Common myeloid progenitor, CD34-positive (primary cell): ENCODE measurements around the gene AQP5. TPM values are rescaled to one million over a fixed set of nuclear protein-coding genes. Genes with fewer than 3 reads are reported as not detected.

Source experiments
- CTCF ChIA-PET: fragments of 350-600 bp; sonication (Branson Sonifier 250); formaldehyde crosslinking; loops from one replicate; lab custom pipeline; 2021; ENCODE audit warnings: antibody characterized with exemption; lab: Charles Lee
- POLR2A ChIA-PET: fragments of 350-600 bp; sonication (Branson Sonifier 250); formaldehyde crosslinking; loops from one replicate; lab custom pipeline; 2021; ENCODE audit warnings: antibody characterized with exemption; lab: Charles Lee
- DNase-seq, 3 donors: peaks; one replicate each; pipeline versions ENCODE4 v3.0.0 to v3.0.0-alpha.2; 2013
- H3K27ac ChIP-seq, 2 experiments: 1 replicate in 1 of 2; 2 replicates in 1 of 2; pipeline ENCODE4 v1.7.0; 2013; ENCODE audit warnings: inconsistent platforms in 2 of 2, low read length in 2 of 2, mild to moderate bottlenecking in 2 of 2, low read depth in 1 of 2, moderate library complexity in 1 of 2; ENCODE audit not compliant: severe bottlenecking in 2 of 2, insufficient read depth in 1 of 2, poor library complexity in 1 of 2
- H3K27me3 ChIP-seq, 5 experiments: replicated peaks in 2 of 5; 1 replicate in 3 of 5; 2 replicates in 2 of 5; pipeline versions ENCODE4 v1.6.1 to v1.7.0; 2013; ENCODE audit warnings: low read length in 4 of 5, mild to moderate bottlenecking in 2 of 5, moderate library complexity in 2 of 5, inconsistent platforms in 1 of 5; ENCODE audit not compliant: insufficient read depth in 5 of 5, control insufficient read depth in 4 of 5
- H3K36me3 ChIP-seq, 4 experiments: 1 replicate in 2 of 4; 2 replicates in 2 of 4; pipeline versions ENCODE4 v1.6.1 to v1.7.0; 2013; ENCODE audit warnings: low read length in 3 of 4, control low read depth in 1 of 4, mild to moderate bottlenecking in 1 of 4; ENCODE audit not compliant: control insufficient read depth in 4 of 4, insufficient read depth in 4 of 4
- H3K4me1 ChIP-seq, 4 experiments: 1 replicate in 3 of 4; 2 replicates in 1 of 4; pipeline versions ENCODE4 v1.6.1 to v1.7.1; 2013; ENCODE audit warnings: low read length in 3 of 4, mild to moderate bottlenecking in 3 of 4, control low read depth in 1 of 4, inconsistent platforms in 1 of 4, moderate library complexity in 1 of 4; ENCODE audit not compliant: control insufficient read depth in 4 of 4, insufficient read depth in 4 of 4; ENCODE audit errors: control extremely low read depth in 1 of 4
- H3K4me3 ChIP-seq, 7 experiments: 1 replicate in 4 of 7; 2 replicates in 3 of 7; pipeline versions ENCODE4 v1.5.1 to v1.7.0; 2013; ENCODE audit warnings: mild to moderate bottlenecking in 7 of 7, low read length in 6 of 7, moderate library complexity in 6 of 7, inconsistent platforms in 2 of 7, low read depth in 2 of 7, control low read depth in 1 of 7; ENCODE audit not compliant: insufficient read depth in 4 of 7, control insufficient read depth in 1 of 7; ENCODE audit errors: extremely low read depth in 1 of 7
- H3K9me3 ChIP-seq, 5 experiments: 1 replicate in 4 of 5; 2 replicates in 1 of 5; pipeline versions ENCODE4 v1.6.1 to v1.7.1; 2013; ENCODE audit warnings: low read length in 4 of 5, mild to moderate bottlenecking in 2 of 5, inconsistent platforms in 1 of 5, low read depth in 1 of 5, moderate library complexity in 1 of 5; ENCODE audit not compliant: control insufficient read depth in 4 of 5, insufficient read depth in 2 of 5; ENCODE audit errors: control extremely low read depth in 1 of 5
- WGBS: methylation state at CpG from one replicate; pipeline ENCODE4 v1.1.5; 2013; ENCODE audit not compliant: insufficient coverage; 5-methylcytosine and 5-hydroxymethylcytosine counted together
- polyA plus RNA-seq: library from polyadenylated mRNA; unstranded; fragments of 120-200 nt; gene quantifications from one replicate; pipeline ENCODE4 v1.2.1, GENCODE V29; 2013

Gene AQP5
- not detected for polyA plus RNA-seq

DNA sequence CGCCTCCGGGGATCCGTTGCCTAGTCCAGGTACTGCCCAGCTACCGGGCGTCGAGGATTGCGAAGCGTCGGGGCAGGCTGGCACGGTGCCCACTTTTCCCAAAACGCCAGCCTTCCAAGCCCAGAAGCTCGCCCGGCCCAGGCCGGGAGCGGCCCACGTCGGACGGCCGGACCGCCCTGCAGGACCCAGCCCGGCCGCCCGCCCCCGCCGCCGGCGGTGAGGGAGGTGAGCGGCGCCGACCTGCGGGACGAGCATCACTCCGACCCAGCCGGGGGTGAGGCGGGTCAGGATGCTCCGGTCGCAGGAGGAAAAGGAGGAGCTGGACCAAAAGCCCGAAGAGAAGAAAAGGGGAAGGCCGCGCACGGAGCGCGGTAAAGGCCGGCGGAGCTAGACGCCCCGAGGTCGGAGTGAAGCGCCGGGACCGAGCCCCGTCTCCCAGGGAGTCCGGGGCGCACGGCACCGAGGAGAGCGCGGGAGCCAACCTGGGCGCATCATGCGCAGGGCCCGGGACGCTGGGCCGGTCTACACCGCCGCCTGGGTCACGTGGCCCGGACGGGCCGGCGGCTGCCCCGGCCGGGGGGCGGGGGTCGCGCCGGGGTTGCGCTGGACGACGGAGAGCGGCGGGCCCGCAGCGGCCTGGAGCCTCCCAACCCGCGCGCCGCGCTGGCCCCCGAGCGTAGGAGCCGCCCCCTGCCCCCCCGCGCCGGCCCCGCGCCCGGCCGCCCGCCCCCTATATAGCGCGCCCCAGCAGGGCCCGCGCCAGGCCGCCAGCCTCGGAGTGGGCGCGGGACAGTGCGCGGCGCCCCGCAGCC lies at the start of gene AQP5:
Gene AQP5, plus strand, starts transcription at position 762 of the 812 bp plus-strand sequence. CDS start 146 bp downstream, outside the sequence.
- Histone ChIP-seq H3K27me3 (peaks cover 0 to 98% (median 50%) of the 10 kb centered on the region in 5 experiments), H3K9me3 (no peaks in the 10 kb centered on the region), H3K4me3 (peak within 1 kb of the TSS in 3 of 7 experiments; percentile 19 to 51 (median 34)), H3K36me3 (no peaks in the 10 kb centered on the region), H3K27ac (no peak within 1 kb of the TSS), H3K4me1 (peaks cover 0 to 28% (median 19%) of the 10 kb centered on the region in 4 experiments)
- ChIA-PET POLR2A (no interaction called here), CTCF (interaction anchor here (1.0 to 12.6 kb wide), 6 partner anchors 14 to 106 kb away, joined by 3 to 209 read pairs (median 14); partner anchors contain the start of gene AQP2)
- 4% methylated on average over 86 of the region's 111 CpGs for WGBS
- no peak for DNase-seq

DNA sequence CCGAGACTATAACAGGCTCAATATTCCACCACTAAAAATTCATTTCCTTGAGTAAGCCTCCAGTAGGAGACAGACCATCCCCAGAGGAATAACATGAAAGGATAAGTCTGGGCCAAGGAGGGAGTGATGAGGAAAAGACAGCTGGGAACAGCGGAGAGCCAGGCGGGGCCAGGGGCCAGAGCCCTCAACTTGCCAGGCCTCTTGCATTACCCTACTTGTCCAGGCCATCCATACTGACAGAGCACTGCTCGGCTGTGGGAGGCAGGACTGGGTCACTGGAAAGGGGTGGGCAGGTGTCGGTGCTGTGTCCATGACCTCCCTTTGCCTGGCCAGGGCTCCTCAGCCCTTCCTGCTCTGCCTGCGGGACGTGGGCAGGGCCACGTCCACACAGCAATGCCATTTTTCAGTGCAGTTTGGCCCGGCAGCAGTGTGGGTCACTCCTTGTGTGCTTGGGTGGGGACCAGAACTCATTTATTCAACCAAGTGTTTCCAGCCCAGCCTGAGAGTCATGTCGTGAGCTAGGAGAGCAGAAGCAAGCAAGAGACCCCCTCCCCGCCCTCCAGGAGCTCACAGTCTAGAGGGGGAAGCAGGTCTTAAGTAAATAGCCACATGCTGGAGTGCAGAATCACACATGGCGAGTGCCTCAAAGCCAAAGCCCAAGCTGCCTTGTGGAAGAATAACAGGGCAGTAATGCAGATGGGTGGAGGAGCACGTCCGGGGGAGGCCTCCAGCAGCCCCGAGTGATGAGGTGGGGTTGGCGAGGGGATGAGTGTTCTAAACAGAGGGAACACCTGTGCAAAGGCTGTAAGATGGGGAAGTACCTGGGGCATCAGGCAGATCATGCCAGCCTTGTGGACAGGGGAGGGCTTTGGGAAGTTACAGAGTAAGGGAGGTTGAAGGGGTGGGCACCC lies 49.1 kb upstream of the AQP5 start:
- no peaks in the 10 kb centered on the region for H3K9me3 ChIP-seq
- H3K27me3 ChIP-seq, result peaks cover 0 to 5% (median 0%) of the 10 kb centered on the region in 5 experiments
- H3K4me3 ChIP-seq, result no peak overlapping the region
- no peak for DNase-seq
- ChIA-PET CTCF (no interaction called here), POLR2A (no interaction called here)
- H3K27ac ChIP-seq, result no peak overlapping the region
- no peaks in the 10 kb centered on the region for H3K36me3 ChIP-seq
- WGBS, result 89% methylated on average over 15 of the region's 16 CpGs
- H3K4me1 ChIP-seq, result no peaks in the 10 kb centered on the region

DNA sequence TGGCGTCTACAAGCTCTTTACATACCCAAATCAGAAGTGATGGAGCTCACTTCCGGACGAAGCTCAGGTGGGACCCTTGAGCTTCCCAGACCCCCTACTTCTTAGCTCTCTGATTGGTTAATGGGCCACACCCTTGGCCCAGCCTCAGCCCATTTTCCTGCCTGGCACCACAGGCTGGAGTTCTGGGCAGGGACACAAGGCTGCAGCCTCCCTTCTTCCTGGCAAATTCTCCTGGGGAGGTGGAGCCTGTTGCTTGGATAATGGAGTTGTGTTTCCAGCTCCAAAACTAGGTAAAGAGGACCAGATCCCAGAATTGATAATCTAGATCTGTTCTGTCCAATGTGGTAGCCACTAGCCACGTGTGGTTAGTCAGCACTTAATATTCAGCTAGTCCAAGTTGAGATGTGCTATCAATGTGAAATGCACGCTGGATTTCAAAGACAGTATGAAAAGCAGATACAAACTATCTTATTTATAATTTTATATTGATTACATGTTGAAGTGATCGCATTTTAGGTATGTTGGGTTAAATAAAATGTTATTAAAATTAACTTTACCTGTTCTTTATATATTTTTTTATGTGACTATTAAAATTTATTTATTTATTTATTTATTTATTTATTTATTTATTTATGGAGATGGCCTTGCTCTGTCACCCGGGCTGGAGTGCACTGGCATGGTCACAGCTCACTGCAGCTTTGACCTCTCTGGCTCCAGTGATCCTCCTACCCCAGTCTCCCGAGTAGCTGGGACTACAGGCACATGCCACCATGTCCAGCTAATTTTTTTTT lies 45.3 kb upstream of the AQP5 start:
- CTCF ChIA-PET, result interaction anchor here (0.6 to 1.9 kb wide), 5 partner anchors 12 to 308 kb away, joined by 3 to 7 read pairs (median 4); partner anchors contain the start of gene FAIM2

DNA sequence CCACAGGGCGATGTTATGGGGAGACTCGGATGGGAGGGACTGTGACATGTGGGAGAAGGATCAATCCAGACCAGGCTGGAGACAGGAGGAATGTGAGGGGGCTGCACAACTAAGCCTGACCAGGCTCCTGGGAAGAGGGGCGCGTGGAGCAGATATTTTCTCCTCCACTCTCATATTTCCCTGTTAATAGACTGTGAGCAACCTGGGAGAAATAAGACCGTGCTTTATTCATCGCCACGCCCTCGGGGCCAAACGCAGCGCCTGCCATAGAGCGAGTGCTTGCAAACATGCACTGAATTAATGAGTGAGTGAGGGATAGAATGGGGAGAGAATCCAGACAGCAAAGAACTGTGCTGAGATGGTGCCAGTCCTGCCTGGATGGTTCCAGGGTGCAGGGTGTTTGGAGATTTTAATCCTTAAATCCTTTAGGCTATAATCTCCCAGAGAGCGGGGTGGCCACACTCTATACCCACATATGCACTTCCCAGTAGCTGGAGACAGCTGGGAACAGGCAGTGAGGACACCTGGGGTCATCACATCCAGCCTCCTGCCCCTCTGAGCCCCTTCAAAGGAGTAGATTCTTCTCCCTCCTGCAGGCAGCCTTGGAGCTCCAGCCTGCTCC lies 44.4 kb upstream of the AQP5 start:
- WGBS, result 94% methylated on average over 10 of the region's 12 CpGs
- Histone ChIP-seq H3K9me3 (no peaks in the 10 kb centered on the region), H3K27me3 (peaks cover 0 to 10% (median 0%) of the 10 kb centered on the region in 5 experiments), H3K4me3 (no peak overlapping the region), H3K27ac (no peak overlapping the region), H3K4me1 (no peaks in the 10 kb centered on the region), H3K36me3 (no peaks in the 10 kb centered on the region)
- ChIA-PET CTCF (interaction anchor here (1.1 to 1.8 kb wide), 2 partner anchors 16 to 19 kb away, joined by 3 to 4 read pairs; no protein-coding TSS in a partner anchor), POLR2A (interaction anchor here (0.6 kb wide), 1 partner anchor 108 kb away, joined by 3 read pairs; no protein-coding TSS in a partner anchor)
- DNase-seq, result no peak

More for the DNA sequence above, 45.3 kb upstream of the AQP5 start:
- no peak overlapping the region for H3K27ac ChIP-seq
- DNase-seq, result no peak
- WGBS, result 94% methylated on average over 3 of the region's 8 CpGs
- H3K36me3 ChIP-seq, result no peaks in the 10 kb centered on the region
- peaks cover 0 to 10% (median 0%) of the 10 kb centered on the region in 5 experiments for H3K27me3 ChIP-seq
- H3K4me1 ChIP-seq, result no peaks in the 10 kb centered on the region
- H3K9me3 ChIP-seq, result no peaks in the 10 kb centered on the region
- POLR2A ChIA-PET, result no interaction called here
- no peak overlapping the region for H3K4me3 ChIP-seq

DNA sequence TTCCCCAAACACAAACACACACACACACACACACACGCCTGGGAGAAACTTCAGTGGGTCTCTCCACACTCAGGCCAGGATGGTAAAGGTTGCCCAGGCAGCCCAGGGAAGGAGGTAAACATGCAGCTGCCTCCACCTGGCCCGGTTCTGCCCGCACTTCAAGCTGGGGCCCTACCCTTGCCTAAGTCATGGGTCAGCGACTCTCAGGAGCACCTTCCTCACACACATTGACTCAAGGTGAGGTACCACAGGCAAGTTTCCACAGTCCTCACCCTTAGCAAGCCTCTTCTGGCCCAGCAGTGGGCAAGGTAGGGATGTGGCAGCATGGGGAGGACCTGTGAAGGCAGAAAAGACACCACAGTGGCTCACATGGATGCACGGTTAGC lies 43.9 kb upstream of the AQP5 start:
- 100% methylated on average over 5 of the region's 5 CpGs for WGBS
- no peak overlapping the region for H3K4me3 ChIP-seq
- ChIA-PET POLR2A (interaction anchor here (0.6 kb wide), 1 partner anchor 108 kb away, joined by 3 read pairs; no protein-coding TSS in a partner anchor), CTCF (interaction anchor here (0.6 to 1.8 kb wide), 2 partner anchors 16 to 135 kb away, joined by 3 to 4 read pairs; no protein-coding TSS in a partner anchor)
- H3K27me3 ChIP-seq, result peaks cover 0 to 10% (median 0%) of the 10 kb centered on the region in 5 experiments
- no peaks in the 10 kb centered on the region for H3K9me3 ChIP-seq
- no peaks in the 10 kb centered on the region for H3K4me1 ChIP-seq
- H3K27ac ChIP-seq, result no peak overlapping the region
- H3K36me3 ChIP-seq, result no peaks in the 10 kb centered on the region
- DNase-seq, result no peak
